NCI-H2029 treated with DMSO at 0.1 percent for 48 hours (cell line): ENCODE results near the gene FOXR1.
"Not testable (repeated sequence)": the region's sequence is repeated elsewhere in the genome, so short reads cannot be mapped to it uniquely, and the experiment has no call there.

Experiments used
- DNase-seq: peaks from one replicate; lab custom pipeline; 2025; lab: John Stamatoyannopoulos, UW

FOXR1 gene

GRCh38 chr11:118997627-118998387 lies 26.2 kb downstream of the FOXR1 start, which contains the start of gene CENATAC:
TSS of gene CENATAC (plus strand) at chr11:118998138. CDS start at chr11:118998198, 60 bp downstream.
- DNase-seq: peak; percentile 87

- no peak for DNase-seq
Measured at GRCh38 chr11:118998388-118998717, 26.8 kb downstream of the FOXR1 start.

- no peak for DNase-seq
Measured at GRCh38 chr11:118998822-118999221, 27.3 kb downstream of the FOXR1 start.

- DNase-seq: no peak
Measured at GRCh38 chr11:119000906-119001305, 29.3 kb downstream of the FOXR1 start.

- no peak for DNase-seq
Measured at GRCh38 chr11:119006656-119007055, 35.1 kb downstream of the FOXR1 start.

GRCh38 chr11:119011476-119012053 lies 40.0 kb downstream of the FOXR1 start:
- DNase-seq: no peak

- no peak for DNase-seq
Measured at GRCh38 chr11:119012629-119013170, 41.1 kb downstream of the FOXR1 start.

GRCh38 chr11:119014209-119014924 lies 42.8 kb downstream of the FOXR1 start:
- no peak for DNase-seq

- no peak for DNase-seq
Measured at GRCh38 chr11:119015054-119015611, 43.6 kb downstream of the FOXR1 start.

- DNase-seq: no peak
Measured at GRCh38 chr11:119016216-119017009, 44.9 kb downstream of the FOXR1 start.

- DNase-seq: not testable (repeated sequence)
Measured at GRCh38 chr11:119017377-119017776, 45.8 kb downstream of the FOXR1 start.

GRCh38 chr11:119018074-119018938 lies 46.7 kb downstream of the FOXR1 start, which contains the start of the genes RPS25 and TRAPPC4:
TSS of gene RPS25 (minus strand) at chr11:119018343. CDS start at chr11:119018284, 59 bp downstream.
TSS of gene TRAPPC4 (plus strand) at chr11:119018766. CDS start at chr11:119018796, 30 bp downstream.
- peak; percentile 93 for DNase-seq

GRCh38 chr11:119019996-119020395 lies 48.4 kb downstream of the FOXR1 start:
- no peak for DNase-seq

GRCh38 chr11:119021631-119022030 lies 50.1 kb downstream of the FOXR1 start:
- no peak for DNase-seq

- no peak for DNase-seq
Measured at GRCh38 chr11:119023741-119024140, 52.2 kb downstream of the FOXR1 start.

- no peak for DNase-seq
Measured at GRCh38 chr11:119024430-119025098, 53.0 kb downstream of the FOXR1 start.

GRCh38 chr11:119025099-119025473 lies 53.5 kb downstream of the FOXR1 start:
- DNase-seq: no peak

GRCh38 chr11:119025541-119025940 lies 54.0 kb downstream of the FOXR1 start:
- DNase-seq: no peak

- no peak for DNase-seq
Measured at GRCh38 chr11:119025978-119026766, 54.6 kb downstream of the FOXR1 start.
